C4-2B (cell line): ENCODE measurements around the gene UBR2.

Experiments used
- ZFX ChIP-seq: fragments of 450-650 bp; IDR thresholded peaks from 2 replicates; pipeline ENCODE4 v1.6.1; 2017
- TF ChIP-seq, protein P1 (sequence below): fragments of 450-650 bp; conservative IDR thresholded peaks from 2 replicates; pipeline ENCODE4 v1.5.1; 2017; ENCODE audit warnings: mild to moderate bottlenecking

DNA sequence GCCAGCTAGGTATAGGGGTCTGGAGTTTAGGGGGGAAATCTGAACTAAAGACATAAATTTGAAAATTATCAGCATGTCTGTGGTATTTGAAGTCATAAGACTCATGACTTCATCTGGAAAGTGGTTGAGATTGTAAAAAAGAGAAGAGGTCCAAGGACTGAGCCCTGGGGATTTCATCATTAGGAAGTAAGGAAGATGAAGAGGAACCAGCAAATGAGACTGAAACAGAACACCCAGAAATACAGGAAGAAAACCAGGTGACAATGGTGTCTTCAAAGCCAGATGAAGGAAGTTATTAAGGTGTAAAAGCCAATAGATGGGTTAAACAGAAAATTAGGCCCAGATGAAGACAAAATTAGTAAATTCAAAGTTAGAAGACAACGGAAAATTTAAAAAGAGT is 49.1 kb upstream of the UBR2 start:
- TF ChIP-seq, protein P1, sequence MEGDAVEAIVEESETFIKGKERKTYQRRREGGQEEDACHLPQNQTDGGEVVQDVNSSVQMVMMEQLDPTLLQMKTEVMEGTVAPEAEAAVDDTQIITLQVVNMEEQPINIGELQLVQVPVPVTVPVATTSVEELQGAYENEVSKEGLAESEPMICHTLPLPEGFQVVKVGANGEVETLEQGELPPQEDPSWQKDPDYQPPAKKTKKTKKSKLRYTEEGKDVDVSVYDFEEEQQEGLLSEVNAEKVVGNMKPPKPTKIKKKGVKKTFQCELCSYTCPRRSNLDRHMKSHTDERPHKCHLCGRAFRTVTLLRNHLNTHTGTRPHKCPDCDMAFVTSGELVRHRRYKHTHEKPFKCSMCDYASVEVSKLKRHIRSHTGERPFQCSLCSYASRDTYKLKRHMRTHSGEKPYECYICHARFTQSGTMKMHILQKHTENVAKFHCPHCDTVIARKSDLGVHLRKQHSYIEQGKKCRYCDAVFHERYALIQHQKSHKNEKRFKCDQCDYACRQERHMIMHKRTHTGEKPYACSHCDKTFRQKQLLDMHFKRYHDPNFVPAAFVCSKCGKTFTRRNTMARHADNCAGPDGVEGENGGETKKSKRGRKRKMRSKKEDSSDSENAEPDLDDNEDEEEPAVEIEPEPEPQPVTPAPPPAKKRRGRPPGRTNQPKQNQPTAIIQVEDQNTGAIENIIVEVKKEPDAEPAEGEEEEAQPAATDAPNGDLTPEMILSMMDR = no peak
- no peak for TF ChIP-seq ZFX
